Common myeloid progenitor, CD34-positive (primary cell): ENCODE results near the gene CAB39L.

Experiments
- CTCF ChIA-PET: fragments of 350-600 bp; sonication (Branson Sonifier 250); formaldehyde crosslinking; loops from one replicate; lab custom pipeline; 2021; ENCODE audit warnings: antibody characterized with exemption; lab: Charles Lee
- POLR2A ChIA-PET: fragments of 350-600 bp; sonication (Branson Sonifier 250); formaldehyde crosslinking; loops from one replicate; lab custom pipeline; 2021; ENCODE audit warnings: antibody characterized with exemption; lab: Charles Lee
- DNase-seq, 3 donors: peaks; one replicate each; pipeline versions ENCODE4 v3.0.0 to v3.0.0-alpha.2; 2013
- H3K27ac ChIP-seq, 2 experiments: 1 replicate in 1 of 2; 2 replicates in 1 of 2; pipeline ENCODE4 v1.7.0; 2013; ENCODE audit warnings: inconsistent platforms in 2 of 2, low read length in 2 of 2, mild to moderate bottlenecking in 2 of 2, low read depth in 1 of 2, moderate library complexity in 1 of 2; ENCODE audit not compliant: severe bottlenecking in 2 of 2, insufficient read depth in 1 of 2, poor library complexity in 1 of 2
- H3K27me3 ChIP-seq, 5 experiments: replicated peaks in 2 of 5; 1 replicate in 3 of 5; 2 replicates in 2 of 5; pipeline versions ENCODE4 v1.6.1 to v1.7.0; 2013; ENCODE audit warnings: low read length in 4 of 5, mild to moderate bottlenecking in 2 of 5, moderate library complexity in 2 of 5, inconsistent platforms in 1 of 5; ENCODE audit not compliant: insufficient read depth in 5 of 5, control insufficient read depth in 4 of 5
- H3K36me3 ChIP-seq, 4 experiments: 1 replicate in 2 of 4; 2 replicates in 2 of 4; pipeline versions ENCODE4 v1.6.1 to v1.7.0; 2013; ENCODE audit warnings: low read length in 3 of 4, control low read depth in 1 of 4, mild to moderate bottlenecking in 1 of 4; ENCODE audit not compliant: control insufficient read depth in 4 of 4, insufficient read depth in 4 of 4
- H3K4me1 ChIP-seq, 4 experiments: 1 replicate in 3 of 4; 2 replicates in 1 of 4; pipeline versions ENCODE4 v1.6.1 to v1.7.1; 2013; ENCODE audit warnings: low read length in 3 of 4, mild to moderate bottlenecking in 3 of 4, control low read depth in 1 of 4, inconsistent platforms in 1 of 4, moderate library complexity in 1 of 4; ENCODE audit not compliant: control insufficient read depth in 4 of 4, insufficient read depth in 4 of 4; ENCODE audit errors: control extremely low read depth in 1 of 4
- H3K4me3 ChIP-seq, 7 experiments: 1 replicate in 4 of 7; 2 replicates in 3 of 7; pipeline versions ENCODE4 v1.5.1 to v1.7.0; 2013; ENCODE audit warnings: mild to moderate bottlenecking in 7 of 7, low read length in 6 of 7, moderate library complexity in 6 of 7, inconsistent platforms in 2 of 7, low read depth in 2 of 7, control low read depth in 1 of 7; ENCODE audit not compliant: insufficient read depth in 4 of 7, control insufficient read depth in 1 of 7; ENCODE audit errors: extremely low read depth in 1 of 7
- H3K9me3 ChIP-seq, 5 experiments: 1 replicate in 4 of 5; 2 replicates in 1 of 5; pipeline versions ENCODE4 v1.6.1 to v1.7.1; 2013; ENCODE audit warnings: low read length in 4 of 5, mild to moderate bottlenecking in 2 of 5, inconsistent platforms in 1 of 5, low read depth in 1 of 5, moderate library complexity in 1 of 5; ENCODE audit not compliant: control insufficient read depth in 4 of 5, insufficient read depth in 2 of 5; ENCODE audit errors: control extremely low read depth in 1 of 5
- WGBS: methylation state at CpG from one replicate; pipeline ENCODE4 v1.1.5; 2013; ENCODE audit not compliant: insufficient coverage; 5-methylcytosine and 5-hydroxymethylcytosine counted together

Gene CAB39L

DNA sequence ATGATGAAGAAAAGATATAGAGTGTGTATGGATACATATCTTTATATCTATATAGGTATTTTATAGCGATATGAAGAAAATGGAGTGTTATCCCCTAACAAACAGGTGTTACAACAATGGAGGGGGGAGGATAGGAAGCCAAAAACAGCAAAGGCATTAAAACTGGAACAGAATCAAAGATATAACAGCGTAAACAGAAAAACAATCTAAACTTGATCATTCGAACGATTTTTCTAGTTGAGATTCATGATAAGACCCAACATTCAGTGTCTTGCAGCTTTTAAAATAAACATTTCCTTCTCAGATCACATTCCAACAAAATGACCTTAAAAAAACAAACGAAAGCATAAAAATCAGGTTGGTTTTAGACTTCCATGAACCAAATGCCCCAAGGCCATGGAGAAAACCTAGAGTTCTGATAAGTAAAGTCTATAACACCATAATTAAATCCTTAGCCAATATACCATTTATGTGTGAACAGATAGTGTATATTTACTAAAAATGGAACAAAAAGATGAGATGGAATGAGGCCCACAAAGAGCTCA lies 55.7 kb downstream of the CAB39L start:
- Histone ChIP-seq H3K27ac (no peak overlapping the region), H3K4me1 (no peaks in the 10 kb centered on the region), H3K27me3 (no peaks in the 10 kb centered on the region), H3K4me3 (no peak overlapping the region), H3K36me3 (peaks cover 0 to 2% (median 0%) of the 10 kb centered on the region in 4 experiments), H3K9me3 (peaks cover 0 to 10% (median 0%) of the 10 kb centered on the region in 5 experiments)
- 100% methylated on average over 1 of the region's 5 CpGs for WGBS
- POLR2A ChIA-PET, result no interaction called here
- no peak for DNase-seq
- CTCF ChIA-PET, result no interaction called here

DNA sequence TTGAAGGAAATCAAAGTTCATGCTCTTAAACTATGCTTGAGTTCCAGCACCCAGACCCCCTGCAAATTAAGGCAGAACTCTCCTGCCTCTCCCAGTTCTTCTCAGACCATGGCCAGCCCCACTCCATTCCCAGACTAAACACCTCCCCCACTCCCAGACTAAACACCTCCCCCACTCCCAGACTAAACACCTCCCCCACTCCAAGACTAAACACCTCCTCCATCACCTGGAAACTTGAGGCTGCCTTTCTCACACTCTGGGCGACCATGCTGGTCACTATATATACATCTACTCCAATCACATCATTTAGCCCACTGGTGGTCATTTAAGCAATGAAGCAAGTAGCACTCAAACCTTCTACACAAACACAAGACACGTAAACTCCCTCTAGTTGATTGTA lies 57.2 kb downstream of the CAB39L start:
- Histone ChIP-seq H3K27me3 (no peaks in the 10 kb centered on the region), H3K9me3 (peaks cover 0 to 10% (median 0%) of the 10 kb centered on the region in 5 experiments), H3K4me1 (no peaks in the 10 kb centered on the region), H3K36me3 (peaks cover 0 to 2% (median 0%) of the 10 kb centered on the region in 4 experiments), H3K4me3 (no peak overlapping the region), H3K27ac (no peak overlapping the region)
- ChIA-PET POLR2A (no interaction called here), CTCF (no interaction called here)
- no peak for DNase-seq
- WGBS, result 95% methylated on average over 2 of the region's 2 CpGs

DNA sequence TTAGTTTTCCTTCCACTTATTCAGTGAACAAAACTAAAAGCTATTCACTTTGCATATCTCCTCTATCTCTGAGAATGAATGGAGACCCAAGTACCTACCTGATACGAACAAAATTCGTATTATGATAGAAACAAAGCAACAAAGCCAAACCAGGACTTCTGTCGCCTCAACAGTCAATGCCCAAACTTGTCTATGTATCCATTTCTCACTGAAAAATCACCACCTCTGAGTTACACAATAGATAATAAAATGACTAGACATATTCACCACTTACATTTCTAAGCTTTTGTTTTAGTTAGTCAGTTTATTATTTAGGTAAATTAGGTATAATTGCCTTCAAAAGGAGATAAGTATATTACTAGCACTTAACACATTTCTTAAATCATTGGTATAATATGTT lies 67.7 kb downstream of the CAB39L start:
- CTCF ChIA-PET, result no interaction called here
- POLR2A ChIA-PET, result no interaction called here
- peaks cover 0 to 3% (median 0%) of the 10 kb centered on the region in 4 experiments for H3K4me1 ChIP-seq

DNA sequence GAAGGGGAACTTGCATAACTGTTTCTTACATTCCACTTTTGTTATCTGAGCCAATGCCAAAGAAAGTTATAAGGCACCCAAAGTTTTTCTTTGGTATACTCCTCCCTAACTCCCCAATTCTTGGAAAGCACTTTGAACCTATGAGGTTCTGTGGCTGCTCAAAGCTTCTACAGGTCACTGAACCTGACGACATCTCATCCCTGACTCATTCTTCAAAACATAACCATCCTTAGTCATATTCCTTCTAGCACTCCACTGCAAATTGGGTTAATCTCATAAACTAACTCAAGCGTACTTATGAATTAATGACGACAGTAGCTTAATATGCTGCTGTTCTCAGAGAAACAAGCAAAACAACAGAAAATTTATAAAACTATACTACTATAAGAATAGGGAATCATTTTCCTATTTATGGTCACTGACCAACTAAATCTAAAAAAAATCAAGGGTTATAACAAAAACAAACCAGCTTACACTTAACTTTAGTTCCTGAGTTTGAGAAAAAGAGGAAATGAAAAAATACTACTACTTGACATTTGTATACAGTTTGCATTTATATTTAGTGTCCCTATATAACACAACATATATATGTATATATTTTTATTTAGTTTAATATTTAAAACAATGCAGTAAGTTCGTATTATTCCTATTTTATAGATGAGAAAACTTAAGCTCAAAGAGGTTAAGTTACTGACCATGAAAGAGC lies 69.1 kb downstream of the CAB39L start:
- H3K36me3 ChIP-seq, result no peaks in the 10 kb centered on the region
- no peak for DNase-seq
- no peak overlapping the region for H3K4me3 ChIP-seq
- ChIA-PET CTCF (interaction anchor here (1.6 kb wide), 1 partner anchor 16 kb away, joined by 3 read pairs; no protein-coding TSS in a partner anchor), POLR2A (no interaction called here)
- no peaks in the 10 kb centered on the region for H3K9me3 ChIP-seq
- 100% methylated on average over 1 of the region's 4 CpGs for WGBS
- no peaks in the 10 kb centered on the region for H3K27me3 ChIP-seq
- peaks cover 0 to 3% (median 0%) of the 10 kb centered on the region in 4 experiments for H3K4me1 ChIP-seq
- no peak overlapping the region for H3K27ac ChIP-seq

More for the DNA sequence above, 67.7 kb downstream of the CAB39L start:
- Histone ChIP-seq H3K4me3 (no peak overlapping the region), H3K9me3 (no peaks in the 10 kb centered on the region), H3K27ac (no peak overlapping the region), H3K36me3 (no peaks in the 10 kb centered on the region), H3K27me3 (no peaks in the 10 kb centered on the region)
- no peak for DNase-seq
- WGBS, result 100% methylated on average over 2 of the region's 3 CpGs

DNA sequence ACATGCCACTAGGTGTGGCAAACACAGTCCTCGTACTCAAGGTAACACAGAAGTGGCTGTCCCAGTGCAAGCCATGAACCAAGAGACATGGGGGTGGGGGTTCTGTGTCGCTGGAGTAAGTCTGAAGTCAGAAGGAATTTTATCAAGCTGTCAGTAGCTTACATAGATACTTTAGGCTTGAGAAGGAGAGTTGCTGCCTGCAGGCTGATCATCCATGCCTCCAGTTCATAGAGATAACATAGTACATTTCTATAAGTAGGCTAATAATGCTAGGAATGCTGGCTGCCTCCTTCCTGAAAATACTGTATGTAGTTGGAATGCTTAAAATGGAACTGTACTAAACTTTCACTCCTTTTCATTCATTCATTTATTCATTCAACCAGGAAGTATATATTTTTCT lies 70.1 kb downstream of the CAB39L start:
- DNase-seq, result no peak
- ChIA-PET CTCF (interaction anchor here (0.6 to 1.6 kb wide), 2 partner anchors 17 to 983 kb away, joined by 3 read pairs; no protein-coding TSS in a partner anchor), POLR2A (no interaction called here)
- H3K4me3 ChIP-seq, result no peak overlapping the region
- no peaks in the 10 kb centered on the region for H3K27me3 ChIP-seq
- H3K9me3 ChIP-seq, result no peaks in the 10 kb centered on the region
- no peaks in the 10 kb centered on the region for H3K36me3 ChIP-seq
- peaks cover 0 to 3% (median 0%) of the 10 kb centered on the region in 4 experiments for H3K4me1 ChIP-seq
- no peak overlapping the region for H3K27ac ChIP-seq
- WGBS, result no CpG with 5 or more reads among the region's 2 CpGs

DNA sequence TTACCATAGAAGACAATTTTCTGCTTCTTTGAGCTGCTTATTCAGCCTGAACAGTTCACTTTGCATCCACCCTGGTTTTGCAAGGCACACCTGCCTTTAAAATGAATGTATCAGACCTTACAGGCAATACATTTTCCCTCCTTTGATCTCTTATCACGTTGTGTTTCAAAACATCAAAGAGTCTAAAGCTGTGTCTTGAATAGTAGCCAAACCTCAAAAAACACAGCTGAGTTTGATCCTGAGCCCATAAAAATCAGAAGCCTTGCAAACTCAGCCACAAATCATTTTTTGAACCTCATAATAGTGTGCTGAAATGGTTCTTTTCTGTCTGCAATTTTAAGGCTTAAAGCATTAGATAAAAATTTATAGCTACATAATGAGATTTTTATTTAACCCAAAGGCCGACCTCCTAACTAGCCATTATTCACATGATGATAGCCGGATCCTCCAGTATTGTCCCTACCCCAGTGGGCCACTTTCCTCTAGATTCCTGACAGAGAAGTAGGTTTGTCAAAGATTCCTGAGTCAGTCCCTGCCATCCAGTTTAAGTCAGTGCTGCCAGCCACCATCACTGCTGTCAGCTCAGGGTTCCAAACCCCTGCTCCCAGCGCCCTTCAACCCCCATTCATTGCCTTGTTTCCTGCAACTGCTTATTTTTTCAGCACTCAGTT lies 71.8 kb downstream of the CAB39L start:
- H3K4me3 ChIP-seq, result no peak overlapping the region
- ChIA-PET POLR2A (interaction anchor here (0.6 kb wide), 1 partner anchor 621 kb away, joined by 4 read pairs; no protein-coding TSS in a partner anchor), CTCF (interaction anchor here (1.6 kb wide), 1 partner anchor 28 kb away, joined by 3 read pairs; no protein-coding TSS in a partner anchor)
- no peaks in the 10 kb centered on the region for H3K36me3 ChIP-seq
- DNase-seq, result no peak
- no peak overlapping the region for H3K27ac ChIP-seq
- no peaks in the 10 kb centered on the region for H3K27me3 ChIP-seq
- no peaks in the 10 kb centered on the region for H3K9me3 ChIP-seq
- WGBS, result 100% methylated on average over 2 of the region's 4 CpGs
- H3K4me1 ChIP-seq, result peaks cover 0 to 3% (median 0%) of the 10 kb centered on the region in 4 experiments

DNA sequence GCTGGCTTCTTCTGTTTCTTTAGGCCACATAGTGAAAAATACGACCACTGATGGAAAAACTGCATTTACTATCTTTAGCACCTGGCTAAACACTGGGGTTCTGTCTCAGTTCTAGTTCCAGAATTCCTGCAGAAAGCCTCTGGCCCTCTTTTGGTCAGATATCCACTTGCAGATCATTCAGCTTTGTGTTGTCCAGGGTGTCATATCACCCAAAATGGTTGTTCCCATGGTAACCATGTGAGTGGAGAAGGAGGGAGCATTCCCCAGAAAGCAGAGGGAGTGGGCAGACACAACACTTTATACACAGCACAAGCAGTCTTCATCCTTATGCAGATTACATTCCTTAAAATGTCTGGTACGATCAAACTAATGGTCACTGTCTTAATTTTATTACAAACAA lies 73.5 kb downstream of the CAB39L start:
- H3K9me3 ChIP-seq, result no peaks in the 10 kb centered on the region
- DNase-seq, result no peak
- H3K27ac ChIP-seq, result no peak overlapping the region
- no peaks in the 10 kb centered on the region for H3K36me3 ChIP-seq
- ChIA-PET POLR2A (no interaction called here), CTCF (no interaction called here)
- no peak overlapping the region for H3K4me3 ChIP-seq
- peaks cover 0 to 3% (median 0%) of the 10 kb centered on the region in 4 experiments for H3K4me1 ChIP-seq
- WGBS, result 100% methylated on average over 1 of the region's 2 CpGs
- H3K27me3 ChIP-seq, result no peaks in the 10 kb centered on the region
